GM12892 (cell line): ENCODE measurements around the gene RAET1L.
"Not testable (repeated sequence)": the region's sequence is repeated elsewhere in the genome, so short reads cannot be mapped to it uniquely, and the experiment has no call there.

Experiments used
- DNase-seq: peaks from one replicate; pipeline ENCODE4 v3.0.0; 2011; ENCODE audit not compliant: insufficient read length
- FAIRE-seq: peaks from 2 replicates; lab custom pipeline; 2011; peaks lifted over from hg19 to GRCh38; lab: Jason Lieb, UNC
- POLR2A ChIP-seq: IDR thresholded peaks from 2 replicates; pipeline ENCODE4 v1.6.1; 2011; ENCODE audit warnings: low read depth, low read length, control low read depth
- POLR2AphosphoS5 ChIP-seq: IDR thresholded peaks from 2 replicates; pipeline ENCODE4 v1.6.1; 2011; ENCODE audit warnings: low read depth, low read length, control low read depth
- TAF1 ChIP-seq: IDR thresholded peaks from 2 replicates; pipeline ENCODE4 v1.6.1; 2011; ENCODE audit warnings: low read depth, mild to moderate bottlenecking, control low read depth, low read length, borderline replicate concordance

Gene RAET1L

DNA sequence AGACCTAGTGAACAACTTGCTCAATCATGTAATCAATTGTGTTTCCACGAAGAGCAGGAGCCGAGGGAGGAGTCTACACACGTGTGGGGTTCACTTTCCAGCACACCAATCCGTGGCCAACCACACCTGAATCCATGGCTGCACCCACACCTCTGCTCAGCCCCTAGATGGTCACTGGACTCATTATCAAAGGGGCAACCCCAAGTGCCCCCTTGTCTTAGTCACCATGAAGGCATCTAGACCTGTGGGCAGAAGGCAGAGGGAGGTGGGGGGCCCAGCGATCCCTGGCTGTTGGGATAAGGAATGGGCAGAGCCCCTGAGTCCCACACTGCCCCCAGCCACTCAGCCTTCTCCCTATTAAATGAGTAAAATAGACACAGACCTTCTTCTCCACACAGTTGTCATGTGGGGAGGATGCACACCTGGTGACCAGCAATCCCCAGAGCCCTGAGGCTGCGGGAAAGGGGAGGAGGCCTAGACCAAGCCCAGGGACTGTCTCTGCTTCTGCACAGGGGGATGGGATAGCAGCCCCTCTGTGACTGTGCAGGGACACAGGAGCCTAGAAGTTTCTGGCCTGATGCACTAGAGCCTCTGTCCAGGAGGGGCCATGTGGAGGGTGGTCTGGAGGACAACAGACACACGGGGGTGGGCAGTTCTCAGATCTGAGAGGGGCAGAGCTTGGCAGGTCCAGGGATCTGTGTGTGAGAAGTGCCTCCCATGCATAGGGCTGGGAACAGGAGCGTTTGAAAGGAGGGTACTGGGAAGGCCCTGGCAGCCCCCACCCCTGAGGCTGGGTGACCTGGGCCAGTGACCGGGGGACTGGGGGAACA lies 1.9 kb upstream of the RAET1L start:
- no peak for TF ChIP-seq TAF1
- TF ChIP-seq POLR2A, result no peak
- TF ChIP-seq POLR2AphosphoS5, result no peak
- DNase-seq, result no peak
- no peak for FAIRE-seq

DNA sequence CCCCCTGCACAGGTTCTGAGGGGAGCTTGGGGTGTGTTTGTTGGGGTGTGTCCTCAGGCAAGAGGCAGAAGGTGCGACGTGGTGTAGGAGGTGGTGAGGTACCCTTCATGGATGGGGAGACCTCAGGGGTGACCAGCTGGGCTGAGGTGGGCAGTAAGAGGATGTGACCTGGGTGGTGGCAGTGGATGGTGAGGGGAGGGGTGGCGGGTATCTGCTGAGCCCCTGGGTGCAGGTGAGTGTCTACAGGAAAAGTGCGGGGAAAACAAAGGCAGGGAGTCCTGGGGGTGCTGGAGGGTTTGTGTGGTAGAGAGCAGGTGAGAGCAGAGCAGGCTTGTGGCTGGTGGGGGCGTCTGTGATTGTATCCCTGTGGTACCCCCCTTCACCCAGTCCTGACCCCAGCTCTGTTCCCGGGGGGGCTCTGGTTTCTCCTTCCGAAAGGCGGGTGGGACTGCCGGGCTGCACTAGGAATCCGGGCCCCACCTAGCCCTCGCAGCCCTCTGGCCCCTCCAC lies 631 bp downstream of the RAET1L start:
- no peak for DNase-seq
- TF ChIP-seq TAF1 (no peak), POLR2A (no peak), POLR2AphosphoS5 (no peak)
- no peak for FAIRE-seq

DNA sequence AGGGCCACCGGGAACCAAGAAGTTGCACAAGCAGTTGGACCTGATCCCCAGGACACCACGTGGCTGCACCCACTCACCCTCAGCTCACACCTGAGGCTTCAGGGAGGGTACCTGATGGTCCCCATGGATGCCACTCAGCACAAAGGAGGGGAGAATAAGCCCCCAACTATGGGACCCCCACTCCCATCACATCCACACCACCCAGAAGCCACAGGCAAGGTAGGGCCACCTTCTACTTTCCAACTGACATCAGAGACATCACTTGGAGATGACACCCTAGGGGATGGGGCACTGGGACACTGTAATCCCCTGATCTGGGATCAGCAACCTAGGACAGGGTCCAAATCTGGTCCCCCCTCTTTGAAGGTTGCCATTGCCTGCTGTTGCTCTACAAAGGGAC lies 1.3 kb downstream of the RAET1L start:
- not testable (repeated sequence) for DNase-seq, FAIRE-seq

DNA sequence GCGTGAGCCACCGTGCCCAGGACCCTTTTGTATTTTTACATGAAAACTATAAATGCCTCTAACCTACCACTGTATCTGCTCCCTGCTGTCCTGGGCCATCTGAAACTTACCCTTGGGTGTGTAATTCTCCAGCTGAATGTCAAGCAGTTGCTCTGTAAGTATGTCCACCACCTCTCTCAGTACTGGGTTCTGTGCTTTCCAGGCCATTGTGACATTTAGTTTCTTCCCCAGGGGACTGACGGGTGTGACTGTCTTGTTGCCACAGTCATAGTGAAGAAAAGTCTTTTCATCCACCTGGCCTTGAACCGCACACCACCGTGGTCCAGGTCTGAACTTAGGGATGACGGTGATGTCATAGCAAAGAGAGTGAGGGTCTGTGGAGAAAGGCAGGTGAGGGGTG lies 3.5 kb downstream of the RAET1L start:
- not testable (repeated sequence) for DNase-seq, FAIRE-seq

DNA sequence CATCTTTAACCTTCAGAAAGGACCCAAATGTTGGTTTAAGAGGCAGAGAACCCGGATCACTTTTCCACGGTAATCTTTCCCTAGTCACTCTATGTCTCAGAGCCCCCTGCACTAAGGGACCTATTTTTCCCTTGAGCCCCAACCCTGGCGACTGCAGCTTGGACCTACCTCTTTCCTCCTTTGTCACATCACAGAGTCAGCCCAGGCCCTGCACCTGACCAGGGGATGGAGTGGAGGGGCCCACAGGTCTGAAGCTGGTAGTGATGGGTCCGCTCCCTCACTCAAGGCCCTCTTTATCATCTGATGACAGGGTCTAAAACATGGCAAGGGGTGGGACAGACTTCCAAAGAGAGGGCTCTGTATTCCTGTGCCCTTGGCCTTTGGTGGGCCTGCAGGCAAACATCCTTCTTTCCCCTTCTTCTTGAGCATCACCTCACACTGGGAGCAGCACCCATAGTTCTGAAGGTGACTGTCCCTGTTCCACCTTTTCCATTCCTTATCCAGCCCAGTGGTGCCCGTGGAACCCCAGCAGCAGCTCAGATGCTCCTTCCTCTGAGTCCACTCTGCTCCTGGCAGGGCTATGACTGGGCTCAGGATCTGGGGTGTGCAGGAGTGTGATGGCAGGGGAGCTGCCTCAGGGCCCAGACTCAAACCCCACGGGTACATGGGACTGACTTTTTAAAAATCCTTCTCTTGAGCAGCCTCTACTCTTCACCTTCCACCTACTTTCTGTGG lies 6.3 kb downstream of the RAET1L start:
- no peak for DNase-seq
- TF ChIP-seq POLR2AphosphoS5 (no peak), POLR2A (no peak), TAF1 (no peak)
- no peak for FAIRE-seq

DNA sequence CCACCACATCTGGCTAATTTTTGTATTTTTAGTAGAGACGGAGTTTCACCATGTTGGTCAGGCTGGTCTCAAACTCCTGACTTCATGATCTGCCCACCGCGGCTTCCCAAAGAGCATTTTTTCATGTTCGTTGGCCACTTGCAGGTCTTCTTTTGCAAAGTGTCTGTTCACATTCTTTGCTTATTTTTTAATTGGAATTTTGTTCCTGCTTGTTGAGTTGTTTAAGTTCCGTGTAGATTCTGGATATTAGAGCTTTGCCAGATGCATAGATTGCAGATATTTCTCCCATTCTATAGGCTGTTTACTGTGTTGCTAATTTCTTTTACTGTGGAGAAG lies 8.2 kb downstream of the RAET1L start:
- not testable (repeated sequence) for FAIRE-seq, DNase-seq

DNA sequence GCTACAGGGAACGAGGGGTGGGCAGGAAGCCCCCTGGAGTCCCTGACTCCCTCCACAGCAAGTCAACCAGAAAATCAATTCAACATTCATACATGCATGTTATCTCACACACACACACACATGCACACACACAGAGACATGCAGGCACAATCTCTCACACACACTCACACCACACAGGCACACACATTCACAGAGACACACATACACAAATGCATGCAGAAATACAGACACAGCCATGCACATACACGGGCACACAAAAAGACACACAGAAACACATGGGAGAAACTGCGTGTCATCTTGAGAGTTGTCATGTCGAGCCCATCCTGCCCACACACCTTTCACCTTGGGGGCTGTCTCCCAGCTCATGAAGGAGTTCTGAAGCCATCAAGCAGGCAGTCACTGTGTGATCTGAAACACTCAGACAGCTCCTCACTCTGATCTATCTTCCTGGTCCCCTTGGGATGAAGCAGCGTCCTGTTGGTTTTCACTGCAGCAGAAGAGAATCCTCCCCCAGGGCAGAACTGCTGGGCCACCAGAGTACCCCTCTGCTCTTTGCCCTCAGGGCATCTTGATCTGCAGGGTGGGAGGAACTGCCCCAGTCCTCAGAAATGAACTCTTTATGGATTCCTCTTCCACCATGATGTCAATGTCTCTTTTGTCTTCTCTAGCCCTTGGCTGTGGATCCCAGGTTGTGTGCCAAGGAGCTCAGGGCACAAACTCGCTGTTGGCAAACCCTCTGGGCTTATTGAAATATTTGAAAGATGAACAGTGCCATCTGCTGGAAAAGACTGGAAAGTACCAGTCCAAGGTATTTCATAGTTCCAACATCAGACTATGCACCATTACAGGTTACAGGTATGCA lies 8.8 kb downstream of the RAET1L start:
- TF ChIP-seq TAF1 (no peak), POLR2AphosphoS5 (no peak), POLR2A (no peak)
- no peak for FAIRE-seq
- no peak for DNase-seq

DNA sequence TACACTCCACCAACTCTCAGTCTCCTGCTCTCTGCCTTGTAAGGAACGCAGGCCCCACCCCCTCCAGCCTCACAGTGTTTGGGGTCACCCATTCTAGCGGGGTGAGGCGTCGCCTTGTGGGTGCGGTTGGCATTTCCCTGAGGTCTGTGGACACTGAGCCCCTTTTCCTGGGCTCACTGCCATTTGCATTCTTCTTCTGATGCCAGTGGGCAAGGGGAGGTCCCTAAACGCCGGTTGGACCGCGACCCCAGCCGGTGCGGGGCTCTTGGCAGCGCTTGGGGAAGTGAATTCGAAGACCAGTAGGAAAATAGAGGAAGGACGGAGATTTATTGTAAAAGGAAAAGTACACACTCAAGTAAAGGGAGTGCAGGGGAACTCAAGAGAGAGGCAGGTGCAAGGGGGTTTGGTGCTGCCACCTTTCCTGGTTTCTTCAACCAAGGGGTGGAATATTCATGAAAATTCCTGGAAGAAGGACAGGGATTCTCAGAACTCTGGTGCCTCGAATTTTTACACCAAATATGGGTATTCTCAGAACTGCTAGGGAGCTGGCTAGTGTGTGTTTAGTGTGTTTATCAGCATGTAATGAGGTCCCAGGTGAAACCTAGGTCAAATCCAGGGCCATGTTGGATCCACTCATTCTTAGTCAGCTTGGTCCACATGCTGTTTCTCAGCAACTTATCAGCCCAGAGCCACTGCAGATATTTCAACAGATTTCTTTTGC lies 9.9 kb downstream of the RAET1L start:
- FAIRE-seq, DNase-seq: not testable (repeated sequence)

DNA sequence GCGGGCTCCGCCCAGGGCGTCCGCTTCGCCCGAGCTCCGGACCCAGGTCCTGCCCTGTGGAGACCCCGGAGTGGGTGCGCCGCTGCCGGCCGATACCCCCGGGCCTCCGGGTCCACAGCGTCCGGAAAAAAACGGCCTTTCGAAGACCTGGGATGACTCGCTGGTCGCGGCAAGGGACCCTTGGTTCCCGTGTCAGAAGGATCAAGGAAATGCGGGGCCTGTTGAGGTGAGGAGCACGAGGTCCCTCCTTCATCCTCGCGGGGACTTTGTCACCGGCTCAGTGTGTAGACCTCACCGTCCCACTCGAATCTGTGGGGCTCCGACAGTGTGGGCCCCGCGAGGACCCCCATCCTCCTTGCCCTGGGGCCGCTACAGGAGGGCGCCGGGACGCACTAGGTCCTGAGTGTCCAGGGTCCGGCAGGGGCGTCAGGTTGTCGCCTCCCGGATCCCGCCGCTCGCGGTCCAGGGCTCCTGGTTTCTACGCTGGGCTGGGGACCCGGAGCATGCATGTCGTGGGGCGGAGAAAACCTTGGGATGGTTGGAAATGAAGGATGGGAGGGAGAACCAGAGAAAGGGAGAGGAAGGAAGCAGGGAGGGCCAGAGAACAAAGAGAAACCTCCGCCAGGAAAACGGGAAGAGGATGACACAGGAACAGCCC lies 10.6 kb downstream of the RAET1L start:
- DNase-seq, FAIRE-seq: not testable (repeated sequence)

DNA sequence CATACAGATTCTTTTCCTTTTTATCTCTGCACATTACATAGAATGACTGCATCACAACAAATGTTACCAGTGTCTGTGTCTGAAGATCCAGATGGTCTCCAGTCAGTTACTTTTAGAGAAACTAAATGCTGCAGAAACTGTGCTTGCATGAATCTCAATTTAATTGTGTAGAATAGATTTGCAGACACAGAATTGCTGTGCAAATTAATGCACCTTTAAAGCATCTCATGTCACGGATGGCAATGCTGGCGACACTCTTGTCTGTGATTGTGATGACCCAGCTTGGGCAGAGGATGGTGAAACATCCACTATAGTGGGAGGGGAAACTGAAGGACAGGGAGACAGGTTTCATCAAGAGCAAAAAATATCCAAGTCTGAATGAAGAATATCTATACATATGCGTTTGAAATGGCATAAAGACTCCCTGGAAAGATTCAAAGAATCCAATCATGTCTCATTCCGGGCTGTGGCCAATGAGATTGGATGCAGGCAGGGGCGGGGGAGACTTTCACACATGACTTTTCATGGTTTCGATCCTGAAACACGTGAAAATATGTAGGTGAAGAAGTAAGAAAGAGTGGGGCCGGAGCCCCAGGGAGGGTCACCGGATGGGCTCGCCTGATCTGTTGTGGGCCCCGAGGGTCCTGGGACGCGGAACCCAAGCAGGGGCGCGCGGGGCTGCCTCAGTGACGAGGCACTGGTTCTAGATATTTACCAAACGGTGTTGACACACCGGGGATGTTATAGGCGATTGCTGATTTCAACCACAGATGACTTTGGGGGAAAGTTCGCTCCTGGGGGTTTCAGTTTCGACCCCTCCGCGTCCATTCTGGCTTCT lies 11.3 kb downstream of the RAET1L start:
- not testable (repeated sequence) for FAIRE-seq, DNase-seq

DNA sequence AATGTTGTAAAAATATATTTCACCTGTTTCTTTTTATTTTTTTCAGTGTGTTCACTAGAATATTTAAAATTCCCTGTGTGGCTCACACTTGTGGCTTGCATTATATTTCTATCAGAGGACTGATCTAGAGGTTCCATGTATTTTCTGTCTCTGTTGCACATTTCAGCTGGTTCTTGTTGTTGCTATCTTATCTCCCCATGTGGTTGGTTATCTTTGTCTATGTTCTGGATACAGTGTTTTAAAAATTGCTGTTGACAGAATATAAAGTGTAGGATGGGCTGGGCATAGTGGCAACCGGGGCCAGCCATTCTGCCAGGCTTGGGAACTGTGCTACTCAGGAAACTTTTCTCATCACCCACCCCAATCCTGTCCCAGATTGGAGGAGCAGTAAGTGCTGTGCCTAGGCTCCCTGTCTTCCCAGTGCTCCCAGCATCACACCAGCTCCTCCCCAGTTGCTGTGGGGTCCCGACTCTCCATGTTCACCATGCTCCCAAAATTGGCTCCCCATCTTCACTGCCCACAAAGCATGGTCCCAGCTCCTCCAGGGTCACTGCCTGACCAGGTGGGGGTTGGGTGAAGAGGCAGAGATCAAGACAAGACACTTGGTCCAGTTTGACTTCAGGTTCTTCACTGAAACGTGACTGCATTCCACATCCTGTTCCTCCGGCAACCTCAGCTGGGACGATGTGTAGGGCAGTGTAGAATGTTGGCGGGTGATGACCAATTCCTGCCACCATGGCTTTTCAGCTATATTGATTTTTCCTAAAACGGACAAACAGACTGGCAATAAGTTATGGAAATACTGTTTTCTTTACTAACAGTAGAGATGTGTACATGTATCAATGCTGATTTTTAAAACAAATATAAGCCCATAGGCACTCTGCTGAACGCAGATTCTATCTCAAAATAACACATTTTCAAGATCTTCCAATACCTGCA lies 12.2 kb downstream of the RAET1L start:
- DNase-seq, FAIRE-seq: not testable (repeated sequence)
